ENCODE measurements around the gene TLR5.

TLR5 gene, protein sequence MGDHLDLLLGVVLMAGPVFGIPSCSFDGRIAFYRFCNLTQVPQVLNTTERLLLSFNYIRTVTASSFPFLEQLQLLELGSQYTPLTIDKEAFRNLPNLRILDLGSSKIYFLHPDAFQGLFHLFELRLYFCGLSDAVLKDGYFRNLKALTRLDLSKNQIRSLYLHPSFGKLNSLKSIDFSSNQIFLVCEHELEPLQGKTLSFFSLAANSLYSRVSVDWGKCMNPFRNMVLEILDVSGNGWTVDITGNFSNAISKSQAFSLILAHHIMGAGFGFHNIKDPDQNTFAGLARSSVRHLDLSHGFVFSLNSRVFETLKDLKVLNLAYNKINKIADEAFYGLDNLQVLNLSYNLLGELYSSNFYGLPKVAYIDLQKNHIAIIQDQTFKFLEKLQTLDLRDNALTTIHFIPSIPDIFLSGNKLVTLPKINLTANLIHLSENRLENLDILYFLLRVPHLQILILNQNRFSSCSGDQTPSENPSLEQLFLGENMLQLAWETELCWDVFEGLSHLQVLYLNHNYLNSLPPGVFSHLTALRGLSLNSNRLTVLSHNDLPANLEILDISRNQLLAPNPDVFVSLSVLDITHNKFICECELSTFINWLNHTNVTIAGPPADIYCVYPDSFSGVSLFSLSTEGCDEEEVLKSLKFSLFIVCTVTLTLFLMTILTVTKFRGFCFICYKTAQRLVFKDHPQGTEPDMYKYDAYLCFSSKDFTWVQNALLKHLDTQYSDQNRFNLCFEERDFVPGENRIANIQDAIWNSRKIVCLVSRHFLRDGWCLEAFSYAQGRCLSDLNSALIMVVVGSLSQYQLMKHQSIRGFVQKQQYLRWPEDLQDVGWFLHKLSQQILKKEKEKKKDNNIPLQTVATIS

DNA sequence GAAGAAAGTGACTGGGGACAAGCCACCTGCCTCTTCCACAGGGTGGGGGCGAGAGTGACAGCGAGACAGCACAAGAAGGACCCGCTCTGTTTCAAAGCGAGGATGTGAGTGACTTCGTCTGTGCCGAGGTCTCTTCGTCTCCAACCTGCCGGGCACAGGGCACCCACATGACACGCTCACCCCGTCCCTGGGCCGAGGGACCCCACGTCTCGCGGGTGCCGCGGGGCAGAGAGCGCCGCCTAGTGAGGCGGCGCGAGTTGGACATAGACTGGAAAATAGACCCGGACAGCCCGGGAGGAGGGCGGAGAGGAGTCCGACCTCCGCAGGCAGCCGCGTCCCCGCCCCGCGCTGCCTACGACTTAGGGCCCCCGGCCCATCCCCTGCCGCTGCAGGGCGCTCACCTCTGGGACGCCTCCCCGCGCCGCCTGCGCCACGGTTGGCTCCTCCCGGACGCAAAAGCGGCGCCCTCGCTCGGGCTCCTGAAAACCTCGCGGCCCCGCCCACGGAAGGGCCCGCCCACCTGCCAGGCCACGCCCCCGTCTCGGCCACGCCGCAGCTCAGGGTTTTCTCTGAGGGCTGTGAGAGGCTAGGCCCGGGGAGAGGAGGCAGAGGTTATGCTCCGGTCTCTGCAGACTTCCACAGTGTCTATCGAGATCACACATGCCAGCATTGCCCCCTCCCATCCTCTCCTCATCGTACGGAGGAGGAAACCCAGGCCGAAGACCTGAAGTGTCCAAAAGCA, at the start of gene TLR5:
Gene TLR5 (minus strand): TSS at position 454 of the 742 bp plus-strand sequence. CDS start 30,217 bp downstream, outside the sequence.
- Histone ChIP-seq H3K36me3 (ENCODE audit: insufficient read depth, low read depth, low read length) (no peaks in the 10 kb centered on the region), H3K27ac (ENCODE audit: low read length) (no peak within 1 kb of the TSS), H3K4me3 (ENCODE audit: low read length) (peak within 1 kb of the TSS; percentile 65), H3K27me3 (ENCODE audit: insufficient read depth, low read length) (peaks cover 39% of the 10 kb centered on the region), H3K9me3 (ENCODE audit: insufficient read depth, low read depth, low read length) (no peaks in the 10 kb centered on the region), H3K9ac (ENCODE audit: low read depth, low read length) (peak within 1 kb of the TSS; percentile 25; the same call in 1 of the 2 replicates), H3K4me1 (ENCODE audit: insufficient read depth, low read length) (no peaks in the 10 kb centered on the region; the same call in 1 of the 2 replicates)

DNA sequence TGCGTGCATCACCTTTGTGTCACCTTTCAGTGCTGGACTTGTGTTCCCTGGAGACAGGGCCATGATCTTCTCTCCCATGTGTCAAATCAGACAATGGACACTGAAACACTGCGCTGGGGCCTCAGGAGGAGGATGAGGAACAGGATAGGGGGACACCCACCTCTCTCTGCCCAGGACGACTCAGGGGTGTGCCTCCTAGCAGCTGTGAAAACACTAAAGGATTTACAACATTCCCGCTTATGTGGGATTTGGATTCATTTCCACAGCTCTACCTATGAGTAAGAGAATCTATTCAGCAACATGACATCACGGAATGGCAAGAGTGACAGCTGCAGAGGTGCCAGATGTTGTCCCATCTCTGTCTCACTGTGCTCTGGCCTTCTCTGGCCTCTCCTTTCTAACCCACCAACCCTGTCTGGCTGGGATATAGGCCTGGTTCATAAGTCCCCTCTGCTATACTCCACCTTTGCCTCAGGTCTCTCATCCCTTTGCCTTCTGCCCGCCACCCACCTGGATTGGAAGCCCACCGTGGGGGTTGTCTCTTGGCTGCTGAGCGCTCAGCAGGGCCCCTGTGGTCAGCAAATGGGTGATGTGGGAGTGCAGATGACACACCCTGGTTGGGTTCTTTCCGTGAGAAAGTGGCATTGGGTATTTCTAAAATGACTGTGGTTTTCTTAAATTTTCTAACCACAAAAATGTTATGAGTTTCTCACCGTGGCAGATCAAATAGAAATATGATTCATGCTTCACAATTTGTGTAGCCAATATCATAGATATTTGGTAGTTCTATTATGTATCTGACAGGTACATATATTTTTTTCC, 47.1 kb upstream of the TLR5 start:
- Histone ChIP-seq H3K9ac (ENCODE audit: low read depth, low read length) (no peak overlapping the region), H3K4me3 (ENCODE audit: low read length) (no peak overlapping the region), H3K4me1 (ENCODE audit: insufficient read depth, low read length) (no peaks in the 10 kb centered on the region), H3K9me3 (ENCODE audit: insufficient read depth, low read depth, low read length) (no peaks in the 10 kb centered on the region), H3K36me3 (ENCODE audit: insufficient read depth, low read depth, low read length) (no peaks in the 10 kb centered on the region), H3K27ac (ENCODE audit: low read length) (no peak overlapping the region), H3K27me3 (ENCODE audit: insufficient read depth, low read length) (peaks cover 6% of the 10 kb centered on the region; the same call in 1 of the 2 replicates)

DNA sequence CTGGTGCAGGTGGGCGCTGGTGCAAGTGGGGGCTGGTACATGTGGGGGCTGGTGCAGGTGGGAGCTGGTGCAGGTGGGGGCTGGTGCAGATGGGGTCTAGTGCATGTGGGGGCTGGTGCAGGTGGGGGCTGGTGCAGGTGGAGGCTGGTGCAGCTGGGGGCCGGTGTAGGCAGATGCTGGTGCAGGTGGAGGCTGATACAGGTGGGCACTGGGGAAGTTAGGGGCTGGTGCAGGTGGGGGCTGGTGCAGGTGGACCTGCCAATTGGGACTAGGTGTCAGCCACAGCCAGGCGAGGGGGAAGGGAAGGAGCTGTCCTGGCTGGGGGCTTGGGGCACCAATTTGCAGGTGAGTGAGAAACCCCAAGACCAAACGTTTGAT, 46.5 kb upstream of the TLR5 start:
- no peak overlapping the region for H3K4me3 ChIP-seq (ENCODE audit: low read length)
- no peak overlapping the region for H3K9ac ChIP-seq (ENCODE audit: low read depth, low read length)
- H3K36me3 ChIP-seq (ENCODE audit: insufficient read depth, low read depth, low read length): no peaks in the 10 kb centered on the region
- no peaks in the 10 kb centered on the region for H3K4me1 ChIP-seq (ENCODE audit: insufficient read depth, low read length)
- H3K27ac ChIP-seq (ENCODE audit: low read length): no peak overlapping the region
- H3K9me3 ChIP-seq (ENCODE audit: insufficient read depth, low read depth, low read length): no peaks in the 10 kb centered on the region
- peaks cover 6% of the 10 kb centered on the region; the same call in 1 of the 2 replicates for H3K27me3 ChIP-seq (ENCODE audit: insufficient read depth, low read length)

DNA sequence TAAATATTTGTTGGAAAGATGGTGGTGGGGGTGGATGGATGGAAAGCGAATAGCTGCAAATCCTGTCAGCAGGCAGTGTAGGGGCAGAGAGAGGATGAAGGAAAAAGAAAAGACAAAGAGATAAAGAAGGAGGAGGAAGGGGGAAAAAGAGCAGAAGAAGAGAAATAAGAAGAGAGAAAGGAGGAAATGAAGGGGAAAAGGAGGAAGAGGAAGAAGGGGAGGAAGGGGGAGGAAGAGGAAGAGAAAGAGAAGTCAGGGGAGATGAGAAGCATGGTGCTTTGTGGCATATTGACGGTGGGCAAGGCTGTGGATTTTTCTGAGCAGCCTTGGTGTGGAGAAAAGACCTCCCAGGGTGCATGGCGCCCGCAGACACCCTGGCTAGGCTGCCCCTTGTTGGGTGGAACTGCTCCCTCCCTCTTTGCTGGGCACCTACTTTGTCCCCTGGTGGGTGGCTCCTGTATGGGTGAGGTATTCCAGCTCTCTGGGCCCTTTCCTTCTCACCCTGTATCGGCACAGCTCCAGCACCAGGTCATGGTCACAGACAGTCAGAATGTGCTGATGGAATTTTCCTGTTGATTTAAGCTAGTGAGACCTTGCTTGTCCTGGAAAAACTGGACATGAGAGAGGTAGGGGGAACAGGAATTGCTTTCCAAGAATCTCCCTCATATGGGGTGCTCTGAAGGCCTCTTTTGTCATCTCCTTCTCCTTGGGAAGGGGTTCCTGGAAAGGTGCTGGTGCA, 45.7 kb upstream of the TLR5 start:
- H3K27me3 ChIP-seq (ENCODE audit: insufficient read depth, low read length): peaks cover 6% of the 10 kb centered on the region; the same call in 1 of the 2 replicates
- no peak overlapping the region for H3K4me3 ChIP-seq (ENCODE audit: low read length)
- H3K4me1 ChIP-seq (ENCODE audit: insufficient read depth, low read length): no peaks in the 10 kb centered on the region
- H3K36me3 ChIP-seq (ENCODE audit: insufficient read depth, low read depth, low read length): no peaks in the 10 kb centered on the region
- no peak overlapping the region for H3K9ac ChIP-seq (ENCODE audit: low read depth, low read length)
- H3K9me3 ChIP-seq (ENCODE audit: insufficient read depth, low read depth, low read length): no peaks in the 10 kb centered on the region
- no peak overlapping the region for H3K27ac ChIP-seq (ENCODE audit: low read length)

DNA sequence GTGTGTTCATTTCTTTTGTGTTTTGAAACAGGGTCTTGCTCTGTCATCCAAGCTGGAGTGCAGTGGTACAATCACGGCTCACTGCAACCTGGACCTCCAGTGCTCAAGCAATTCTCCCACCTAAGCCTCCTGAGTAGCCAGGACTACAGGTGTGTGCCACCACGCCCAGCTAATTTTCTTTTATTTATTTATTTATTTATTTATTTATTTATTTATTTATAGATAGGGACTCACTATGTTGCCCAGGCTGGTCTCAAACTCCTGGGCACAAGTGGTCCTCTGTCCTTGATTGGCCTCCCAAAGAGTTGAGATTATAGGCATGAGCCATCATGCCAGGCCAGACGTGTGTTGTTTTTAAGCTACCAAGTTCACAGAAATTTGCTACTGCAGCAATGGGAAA, 43.8 kb upstream of the TLR5 start:
- Histone ChIP-seq H3K4me3 (ENCODE audit: low read length) (no peak overlapping the region), H3K9ac (ENCODE audit: low read depth, low read length) (no peak overlapping the region), H3K36me3 (ENCODE audit: insufficient read depth, low read depth, low read length) (no peaks in the 10 kb centered on the region), H3K9me3 (ENCODE audit: insufficient read depth, low read depth, low read length) (no peaks in the 10 kb centered on the region), H3K4me1 (ENCODE audit: insufficient read depth, low read length) (no peaks in the 10 kb centered on the region), H3K27ac (ENCODE audit: low read length) (no peak overlapping the region), H3K27me3 (ENCODE audit: insufficient read depth, low read length) (peaks cover 11% of the 10 kb centered on the region)

DNA sequence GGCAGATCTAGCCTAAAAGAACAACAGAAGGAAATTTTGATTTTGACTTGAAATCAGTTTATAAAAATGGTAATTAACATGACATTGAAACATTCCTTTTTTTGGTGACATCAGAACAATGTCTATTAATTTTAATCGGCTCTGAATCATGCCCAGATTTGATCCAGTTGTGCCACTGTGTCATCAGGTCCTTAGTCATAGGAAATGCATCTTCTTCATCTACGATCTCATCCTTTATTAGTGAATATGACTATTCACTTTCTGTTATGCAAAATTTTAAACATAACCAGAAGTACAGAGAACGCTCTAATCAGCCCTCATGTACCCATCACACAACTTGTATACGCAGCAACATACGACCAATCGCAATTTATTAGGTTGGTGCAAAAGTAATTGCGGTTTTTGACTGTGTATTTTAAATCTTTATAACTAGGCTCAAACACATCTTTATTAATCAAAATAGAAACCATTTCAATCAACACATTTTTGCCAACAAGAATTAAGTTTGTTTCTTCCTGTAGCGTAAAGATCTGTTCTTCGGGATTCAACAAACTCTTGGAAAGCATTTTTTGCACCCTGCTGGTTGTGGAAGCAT, 40.3 kb upstream of the TLR5 start:
- Histone ChIP-seq H3K9ac (ENCODE audit: low read depth, low read length) (no peak overlapping the region), H3K27ac (ENCODE audit: low read length) (no peak overlapping the region), H3K4me3 (ENCODE audit: low read length) (no peak overlapping the region), H3K36me3 (ENCODE audit: insufficient read depth, low read depth, low read length) (no peaks in the 10 kb centered on the region), H3K9me3 (ENCODE audit: insufficient read depth, low read depth, low read length) (no peaks in the 10 kb centered on the region), H3K4me1 (ENCODE audit: insufficient read depth, low read length) (0 out of 2 replicates have a peak, but pooled peaks cover 7% of the 10 kb centered on the region), H3K27me3 (ENCODE audit: insufficient read depth, low read length) (peaks cover 33% of the 10 kb centered on the region)

DNA sequence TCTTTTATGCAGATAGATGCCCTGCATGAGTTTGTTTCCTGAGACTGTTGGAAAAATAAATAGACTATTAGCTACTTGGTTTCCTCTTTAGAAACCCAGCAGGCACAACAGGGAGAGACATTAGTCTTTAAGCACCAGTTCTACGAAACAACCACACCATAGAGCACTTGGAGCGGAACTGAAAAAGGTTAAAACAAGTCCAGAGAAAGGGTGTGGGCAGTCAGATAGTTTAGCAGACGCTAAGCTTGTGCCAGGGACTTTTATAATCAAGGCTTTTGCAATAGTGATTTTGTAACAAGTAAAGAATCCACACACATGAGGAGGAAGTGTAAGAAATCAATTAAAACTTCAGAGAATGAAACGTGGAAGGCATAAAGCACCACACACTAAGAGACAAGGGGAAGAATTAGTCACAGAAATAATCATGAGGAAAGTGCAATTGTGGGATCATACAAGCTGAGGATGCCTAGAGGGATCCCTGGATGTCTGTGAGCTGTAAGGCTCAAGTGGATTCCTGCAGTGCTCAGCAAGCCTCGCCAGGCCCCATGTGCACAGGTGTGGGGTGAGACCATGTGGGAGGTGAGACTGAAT, 37.8 kb upstream of the TLR5 start:
- H3K36me3 ChIP-seq (ENCODE audit: insufficient read depth, low read depth, low read length): no peaks in the 10 kb centered on the region
- H3K27me3 ChIP-seq (ENCODE audit: insufficient read depth, low read length): peaks cover 27% of the 10 kb centered on the region; the same call in 1 of the 2 replicates
- no peak overlapping the region for H3K9ac ChIP-seq (ENCODE audit: low read depth, low read length)
- no peak overlapping the region for H3K27ac ChIP-seq (ENCODE audit: low read length)
- no peak overlapping the region for H3K4me3 ChIP-seq (ENCODE audit: low read length)
- 0 out of 2 replicates have a peak, but pooled peaks cover 7% of the 10 kb centered on the region for H3K4me1 ChIP-seq (ENCODE audit: insufficient read depth, low read length)
- H3K9me3 ChIP-seq (ENCODE audit: insufficient read depth, low read depth, low read length): no peaks in the 10 kb centered on the region

DNA sequence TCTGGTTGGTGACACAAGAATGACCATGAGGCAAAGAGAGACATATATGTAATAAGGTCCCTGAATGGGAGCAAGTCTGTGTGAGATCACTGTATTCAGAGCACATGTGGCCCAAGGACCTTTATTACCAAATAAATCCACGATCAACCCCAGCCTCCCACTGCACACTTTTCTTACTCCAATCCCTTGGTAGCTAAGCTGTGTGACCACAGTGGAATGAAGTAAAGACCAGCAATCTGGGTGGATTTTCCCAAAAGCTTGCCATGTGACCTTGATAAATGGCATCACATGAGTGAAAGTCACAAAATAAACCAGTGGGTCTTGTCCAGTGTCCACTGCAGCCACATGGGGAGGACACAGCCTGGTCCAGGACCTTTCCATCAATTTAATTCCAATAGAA, 36.7 kb upstream of the TLR5 start:
- H3K9ac ChIP-seq (ENCODE audit: low read depth, low read length): no peak overlapping the region

DNA sequence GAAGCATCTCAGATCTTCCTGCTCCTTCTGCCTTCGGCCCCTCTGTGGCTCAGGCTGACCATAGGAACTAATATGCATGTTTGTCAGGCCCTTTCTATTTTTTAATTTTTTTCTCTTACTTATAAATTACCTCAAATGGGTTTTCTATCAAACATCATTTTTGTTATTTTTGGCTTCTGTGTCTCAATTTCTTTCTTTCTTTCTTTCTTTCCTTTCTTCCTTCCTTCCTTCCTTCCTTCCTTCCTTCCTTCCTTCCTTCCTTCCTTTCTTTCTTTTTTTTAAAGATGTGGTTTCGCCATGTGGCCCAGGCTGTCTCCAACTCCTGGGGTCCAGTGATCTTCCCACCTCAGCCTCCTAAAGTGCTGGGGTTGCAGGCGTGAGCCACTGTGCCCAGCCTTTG, 36.2 kb upstream of the TLR5 start:
- Histone ChIP-seq H3K36me3 (ENCODE audit: insufficient read depth, low read depth, low read length) (no peaks in the 10 kb centered on the region), H3K9me3 (ENCODE audit: insufficient read depth, low read depth, low read length) (no peaks in the 10 kb centered on the region), H3K4me1 (ENCODE audit: insufficient read depth, low read length) (0 out of 2 replicates have a peak, but pooled peaks cover 7% of the 10 kb centered on the region), H3K27ac (ENCODE audit: low read length) (no peak overlapping the region), H3K4me3 (ENCODE audit: low read length) (no peak overlapping the region), H3K27me3 (ENCODE audit: insufficient read depth, low read length) (peaks cover 27% of the 10 kb centered on the region; the same call in 1 of the 2 replicates), H3K9ac (ENCODE audit: low read depth, low read length) (no peak overlapping the region)

More for the DNA sequence above, 36.7 kb upstream of the TLR5 start:
- no peaks in the 10 kb centered on the region for H3K36me3 ChIP-seq (ENCODE audit: insufficient read depth, low read depth, low read length)
- no peaks in the 10 kb centered on the region for H3K9me3 ChIP-seq (ENCODE audit: insufficient read depth, low read depth, low read length)
- H3K4me1 ChIP-seq (ENCODE audit: insufficient read depth, low read length): 0 out of 2 replicates have a peak, but pooled peaks cover 7% of the 10 kb centered on the region
- no peak overlapping the region for H3K27ac ChIP-seq (ENCODE audit: low read length)
- peaks cover 27% of the 10 kb centered on the region; the same call in 1 of the 2 replicates for H3K27me3 ChIP-seq (ENCODE audit: insufficient read depth, low read length)
- no peak overlapping the region for H3K4me3 ChIP-seq (ENCODE audit: low read length)

DNA sequence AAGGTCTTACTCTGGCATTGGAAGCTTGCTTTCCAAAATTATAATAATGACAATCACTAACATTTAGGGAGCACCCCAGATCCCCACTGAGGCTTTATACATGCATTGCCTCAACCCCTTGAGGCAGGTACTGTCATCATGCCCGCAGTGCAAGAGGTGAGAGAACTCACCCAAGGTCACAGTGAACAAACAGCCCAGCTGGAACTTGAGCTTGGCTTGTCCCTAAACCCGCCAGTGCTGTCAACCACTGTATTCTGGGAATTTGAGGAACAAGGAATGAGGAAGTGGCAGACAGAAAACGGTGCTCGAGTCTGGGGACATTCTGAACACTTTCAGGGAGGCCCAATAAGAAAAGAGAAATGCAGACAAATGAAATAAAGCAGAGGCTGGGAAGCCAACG, 34.6 kb upstream of the TLR5 start:
- H3K36me3 ChIP-seq (ENCODE audit: insufficient read depth, low read depth, low read length): no peaks in the 10 kb centered on the region
- H3K27me3 ChIP-seq (ENCODE audit: insufficient read depth, low read length): peaks cover 27% of the 10 kb centered on the region; the same call in 1 of the 2 replicates
- H3K27ac ChIP-seq (ENCODE audit: low read length): no peak overlapping the region
- no peak overlapping the region for H3K4me3 ChIP-seq (ENCODE audit: low read length)
- no peak overlapping the region for H3K9ac ChIP-seq (ENCODE audit: low read depth, low read length)
- H3K4me1 ChIP-seq (ENCODE audit: insufficient read depth, low read length): 0 out of 2 replicates have a peak, but pooled peaks cover 7% of the 10 kb centered on the region
- no peaks in the 10 kb centered on the region for H3K9me3 ChIP-seq (ENCODE audit: insufficient read depth, low read depth, low read length)

Measured in iPS-20b (cell line).